ENCODE data around the gene PDZD2.
"Not testable (repeated sequence)": the region's sequence is repeated elsewhere in the genome, so short reads cannot be mapped to it uniquely, and the experiment has no call there.

Gene PDZD2

DNA sequence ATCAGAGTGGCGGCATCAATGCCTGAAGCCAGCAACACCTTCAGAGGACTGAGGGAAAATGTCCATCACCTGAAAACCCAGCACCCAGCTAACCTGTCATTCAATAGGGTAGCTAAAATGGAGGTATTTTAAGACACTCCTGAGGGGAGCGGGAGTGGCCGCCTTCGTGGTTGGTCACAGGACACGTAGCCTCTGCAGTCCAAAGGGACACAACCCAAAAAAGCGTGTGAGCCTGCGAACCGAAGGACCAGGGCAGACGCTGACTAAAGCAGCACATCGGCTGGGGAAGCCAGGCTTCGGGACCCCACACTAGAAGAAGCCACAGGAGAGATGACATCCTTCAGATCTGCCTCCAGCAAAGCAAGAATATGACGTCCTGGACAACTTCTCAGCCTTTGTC, 464.6 kb downstream of the PDZD2 start:
- no peak for DNase-seq (ENCODE audit: low spot score)

DNA sequence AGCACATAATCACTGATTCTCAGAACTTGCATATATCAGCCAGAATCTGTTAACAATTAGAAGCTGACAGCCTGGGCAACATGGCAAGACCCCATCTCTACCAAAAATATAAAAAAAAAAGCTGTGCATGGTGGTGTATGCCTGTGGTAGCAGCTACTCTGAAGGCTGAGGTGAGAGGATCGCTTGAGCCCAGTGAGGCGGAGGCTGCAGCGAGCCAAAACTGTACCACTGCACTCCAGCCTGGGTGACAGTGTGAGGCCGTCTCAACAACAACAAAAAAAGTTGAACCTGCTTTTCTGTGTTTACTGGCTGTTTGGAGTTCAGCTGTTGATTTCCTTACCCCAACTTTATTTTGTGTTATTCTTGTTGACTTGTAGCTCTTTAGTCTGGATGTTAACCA, 468.4 kb downstream of the PDZD2 start:
- DNase-seq (ENCODE audit: low spot score): no peak

DNA sequence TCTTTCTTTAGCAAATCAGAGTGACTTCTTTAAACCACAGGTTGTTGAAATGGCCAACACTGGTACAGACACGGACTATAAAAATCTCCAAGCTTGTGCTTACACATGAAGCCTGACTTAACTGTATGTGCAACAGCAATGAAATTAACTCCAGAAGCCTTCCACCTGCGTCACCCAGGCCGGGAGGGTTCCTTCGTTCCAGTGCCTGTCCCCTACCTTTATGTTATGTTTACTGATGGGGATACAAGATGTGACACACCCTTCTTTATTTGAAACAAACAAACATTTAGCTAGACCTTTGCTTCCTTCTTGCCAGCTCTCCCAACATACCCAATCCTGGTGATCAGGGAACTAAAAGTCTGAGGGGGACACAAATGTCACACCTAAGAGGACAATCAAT, 469.2 kb downstream of the PDZD2 start:
- no peak for DNase-seq (ENCODE audit: low spot score)

DNA sequence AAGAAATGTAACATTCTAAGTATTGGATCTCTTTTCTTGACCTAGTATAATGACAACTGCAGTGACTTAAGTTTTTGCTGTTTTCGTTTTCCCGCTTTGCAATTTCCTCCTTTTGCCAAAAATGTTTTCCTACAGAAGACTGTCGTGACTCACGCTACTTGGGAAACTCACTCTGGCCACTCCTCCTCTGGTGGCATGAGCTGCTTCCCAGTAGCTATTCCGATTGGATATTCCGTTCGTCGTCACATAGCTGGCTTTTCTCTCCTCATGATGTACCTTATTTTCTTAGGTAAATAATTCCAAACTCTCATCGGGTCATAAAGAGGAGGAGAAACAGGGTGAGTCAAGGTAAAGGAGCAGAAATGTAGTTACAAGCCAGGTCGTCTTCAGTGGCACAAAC, 470.3 kb downstream of the PDZD2 start:
- DNase-seq (ENCODE audit: low spot score): no peak

DNA sequence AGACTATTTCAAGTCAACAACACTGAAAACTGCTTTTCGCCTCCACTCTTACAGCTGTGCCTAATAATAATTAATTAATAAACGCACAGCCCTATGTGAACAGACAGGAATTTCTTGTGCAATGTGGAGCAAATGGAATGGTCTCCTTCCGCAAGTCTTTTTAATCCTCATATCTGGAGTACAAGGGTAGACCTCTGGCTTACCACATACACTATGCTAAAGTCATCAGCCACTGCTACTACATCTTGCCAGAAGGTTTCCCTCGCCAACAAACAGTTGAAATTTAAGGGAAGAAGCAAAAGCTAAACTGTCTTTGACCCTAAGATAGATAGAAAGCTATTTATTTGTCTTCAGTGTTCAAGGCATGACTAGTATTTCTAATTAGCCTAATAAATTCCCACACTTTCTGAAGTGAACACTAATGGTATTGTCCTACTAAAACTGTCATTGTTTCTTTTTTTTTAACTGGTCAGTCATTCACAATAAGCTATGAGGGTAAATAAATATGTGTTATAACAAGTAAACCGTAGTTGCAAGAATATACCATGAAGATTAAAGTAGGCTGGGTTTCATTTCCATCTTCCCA, 471.3 kb downstream of the PDZD2 start:
- DNase-seq (ENCODE audit: low spot score): no peak

DNA sequence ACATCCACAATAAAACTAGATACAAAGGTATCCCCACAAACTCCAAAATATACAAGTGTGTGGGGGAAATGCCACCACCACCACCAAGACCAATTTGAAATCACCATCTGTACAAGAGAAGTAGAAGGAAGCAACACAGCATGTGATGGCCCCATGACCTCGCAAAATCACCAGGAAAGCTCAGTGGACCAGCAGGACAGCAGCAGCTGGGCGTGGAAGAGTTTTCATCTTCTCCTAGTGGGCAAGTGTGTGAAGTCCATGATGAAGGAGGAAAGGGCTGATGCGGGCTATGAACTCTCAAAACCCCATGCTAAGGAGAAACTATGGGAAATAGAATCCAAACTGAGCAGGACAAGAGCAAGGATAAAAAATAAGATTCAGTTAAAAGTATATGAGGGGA, 477.1 kb downstream of the PDZD2 start:
- no peak for DNase-seq (ENCODE audit: low spot score)

DNA sequence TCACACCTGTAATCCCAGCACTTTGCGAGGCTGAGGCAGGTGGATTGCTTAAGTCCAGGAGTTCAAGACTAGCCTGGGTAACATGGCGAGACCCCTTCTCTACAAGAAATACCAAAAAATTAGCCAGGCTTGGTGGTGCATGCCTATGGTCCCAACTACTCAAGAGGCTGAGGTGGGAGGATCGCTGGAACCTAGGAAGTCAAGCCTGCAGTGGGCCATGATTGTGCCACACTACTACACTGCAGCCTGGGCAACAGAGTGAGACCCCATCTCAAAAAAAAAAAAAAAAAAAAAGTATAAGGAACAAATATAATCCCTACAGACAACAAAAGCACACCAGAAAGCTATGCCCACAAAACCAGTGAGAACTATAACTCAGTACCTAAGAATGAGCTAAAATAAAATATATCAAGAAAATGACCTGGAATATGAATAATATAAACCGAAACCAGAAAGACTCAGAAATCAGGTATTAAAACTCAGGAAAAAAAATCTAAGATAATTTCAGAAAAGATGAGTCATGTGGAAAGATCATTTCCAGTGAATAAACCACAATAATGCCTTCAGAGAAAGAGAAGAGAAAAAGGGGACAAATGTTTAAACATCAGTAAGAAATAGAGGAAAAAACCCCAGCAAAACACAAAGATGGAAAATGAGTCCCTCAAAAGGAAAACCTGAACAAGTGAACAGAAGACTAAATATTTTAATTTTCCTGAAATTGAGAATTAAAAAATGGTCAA, 477.8 kb downstream of the PDZD2 start:
- no peak for DNase-seq (ENCODE audit: low spot score)

DNA sequence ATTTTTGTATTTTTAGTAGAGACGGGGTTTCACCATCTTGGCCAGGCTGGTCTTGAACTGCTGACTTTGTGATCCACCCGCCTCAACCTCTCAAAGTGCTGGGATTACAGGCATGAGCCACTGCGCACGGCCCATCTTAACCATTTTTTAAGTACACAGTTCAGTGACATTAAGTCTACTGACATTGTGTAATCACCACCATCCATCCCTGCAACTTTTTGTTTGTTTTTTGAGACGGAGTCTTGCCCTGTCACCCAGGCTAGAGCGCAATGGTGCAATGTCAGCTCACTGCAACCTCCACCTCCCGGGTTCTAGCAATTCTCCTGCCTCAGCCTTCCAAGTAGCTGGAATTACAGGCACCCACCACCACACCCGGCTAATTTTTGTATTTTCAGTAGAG, 480.0 kb downstream of the PDZD2 start:
- DNase-seq (ENCODE audit: low spot score): not testable (repeated sequence)

DNA sequence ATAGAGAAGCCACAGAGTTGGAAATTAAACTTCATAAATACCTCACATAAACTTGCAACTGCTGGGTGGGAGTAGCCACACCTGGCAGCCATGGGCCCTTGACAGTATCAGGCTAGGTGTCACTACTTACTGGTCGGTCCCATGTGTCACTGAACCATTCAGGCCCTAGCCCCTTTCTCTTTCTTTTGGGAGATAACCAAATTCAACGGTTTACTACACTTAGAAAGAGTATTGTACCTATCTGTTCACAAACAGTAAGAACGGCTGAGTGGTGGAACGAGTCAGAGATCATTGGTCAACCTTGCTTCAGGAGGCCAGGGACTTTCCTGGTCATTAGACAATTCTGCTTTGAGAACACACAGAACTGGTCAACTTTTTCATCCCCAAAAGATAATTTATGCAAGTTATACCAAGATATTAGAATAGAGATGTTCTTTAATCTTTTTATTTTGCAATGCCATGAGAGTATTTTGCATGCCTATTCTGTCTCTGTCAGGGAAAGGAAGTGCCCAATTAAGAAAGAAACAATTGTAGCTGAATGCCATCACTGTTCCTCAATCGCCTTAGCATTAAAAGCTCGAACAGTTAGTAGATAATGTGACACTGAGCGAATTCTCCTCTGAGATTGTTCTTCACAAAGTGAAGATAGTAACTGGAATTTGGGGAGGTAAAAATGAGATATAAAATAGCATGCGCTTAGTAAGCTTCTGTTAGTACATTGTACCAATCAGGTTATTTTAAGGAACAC, 484.3 kb downstream of the PDZD2 start:
- DNase-seq (ENCODE audit: low spot score): no peak

DNA sequence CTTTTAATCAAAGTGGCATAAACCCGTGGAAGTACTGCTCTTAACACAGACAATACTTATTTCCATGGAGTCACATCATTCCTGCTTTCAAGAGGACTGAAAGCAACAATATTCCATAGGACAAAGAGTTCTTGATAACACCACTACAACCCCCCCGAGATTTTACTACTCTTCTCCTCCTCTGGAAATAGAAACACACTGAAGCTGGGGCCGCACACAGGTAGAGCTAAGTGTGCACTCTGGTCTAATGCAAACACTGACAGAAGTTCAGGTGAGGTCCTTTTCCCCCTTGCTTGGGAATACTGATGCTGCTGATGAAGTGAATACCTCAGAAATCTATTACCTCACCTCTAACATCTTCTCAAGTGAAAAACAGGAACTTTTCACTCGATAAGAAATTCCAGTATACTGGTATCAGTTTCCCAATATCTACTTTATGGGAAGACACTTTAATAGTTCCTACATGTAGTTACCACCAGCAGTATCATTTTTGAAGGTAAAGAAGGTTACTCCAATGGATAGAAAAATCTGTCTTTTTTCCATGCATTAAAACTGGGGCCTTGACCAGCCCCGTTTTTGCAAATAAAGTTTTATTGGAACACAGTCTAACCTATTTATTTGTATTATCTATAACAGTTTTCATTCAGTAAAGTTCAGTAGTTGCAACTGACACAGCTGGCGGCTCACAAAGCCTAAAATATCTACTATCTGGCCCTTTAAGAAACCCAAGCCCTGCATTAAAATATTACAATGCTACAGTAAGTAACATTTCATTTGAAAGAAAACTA, 485.2 kb downstream of the PDZD2 start:
- no peak for DNase-seq (ENCODE audit: low spot score)

DNA sequence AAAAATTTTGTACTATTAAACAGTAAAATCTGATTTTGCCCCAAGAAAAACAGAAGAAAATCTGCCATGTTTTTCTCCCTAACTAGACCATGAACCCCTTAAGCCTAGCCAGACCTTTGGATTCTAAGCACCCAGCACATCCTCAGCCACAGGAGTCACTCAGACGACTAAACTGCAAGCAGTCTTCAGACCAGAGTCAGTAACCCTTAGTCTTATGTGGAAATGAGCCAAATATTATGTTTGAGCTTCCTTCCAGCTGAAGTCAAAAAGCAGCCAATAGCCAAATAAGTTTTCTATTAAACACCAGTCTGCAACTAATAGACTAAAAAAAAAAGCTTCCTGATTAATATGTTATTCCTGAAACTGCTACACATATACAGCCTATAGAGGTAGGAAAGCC, 487.8 kb downstream of the PDZD2 start:
- DNase-seq (ENCODE audit: low spot score): no peak

DNA sequence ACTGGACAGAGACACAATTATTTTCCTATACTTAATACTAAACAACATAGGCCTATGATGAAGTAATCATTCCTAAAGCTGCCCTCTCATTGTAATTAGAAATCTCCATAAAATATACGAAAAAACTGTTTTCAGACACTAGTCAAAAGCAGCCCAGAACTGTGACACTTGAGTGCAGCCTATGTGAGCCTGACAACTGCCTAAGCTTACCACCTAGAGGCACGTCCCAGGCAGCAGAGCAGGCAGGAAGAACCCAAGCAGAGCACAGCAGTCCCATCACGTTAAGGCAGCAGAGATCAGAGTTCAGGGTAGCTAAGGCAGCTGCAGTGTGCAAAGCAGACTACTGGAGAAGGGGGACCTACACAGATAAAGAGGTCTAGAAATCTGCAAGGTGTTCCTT, 488.8 kb downstream of the PDZD2 start:
- no peak for DNase-seq (ENCODE audit: low spot score)

DNA sequence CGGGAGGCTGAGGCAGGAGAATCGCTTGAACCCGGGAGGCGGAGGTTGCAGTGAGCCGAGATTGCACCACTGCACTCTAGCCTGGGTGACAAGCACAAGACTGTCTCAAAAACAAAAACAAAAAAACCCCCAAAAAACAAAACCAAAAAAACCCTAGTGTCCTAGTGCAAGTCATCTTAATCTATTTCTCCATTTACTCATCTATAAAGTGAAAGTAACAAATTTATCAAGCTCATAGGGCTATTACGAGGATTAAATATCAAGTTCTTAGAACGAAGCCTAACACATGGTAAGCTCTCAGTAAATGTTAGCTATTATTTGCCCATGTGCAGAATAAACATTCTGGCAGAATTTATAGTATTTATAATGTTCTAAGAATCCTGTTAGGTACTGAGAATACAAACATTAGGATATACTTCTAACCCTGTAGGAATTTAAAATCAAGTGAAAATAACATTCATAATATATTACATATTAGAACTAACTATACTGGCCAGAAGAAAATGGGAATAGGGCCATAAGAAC, 490.2 kb downstream of the PDZD2 start:
- DNase-seq (ENCODE audit: low spot score): no peak

DNA sequence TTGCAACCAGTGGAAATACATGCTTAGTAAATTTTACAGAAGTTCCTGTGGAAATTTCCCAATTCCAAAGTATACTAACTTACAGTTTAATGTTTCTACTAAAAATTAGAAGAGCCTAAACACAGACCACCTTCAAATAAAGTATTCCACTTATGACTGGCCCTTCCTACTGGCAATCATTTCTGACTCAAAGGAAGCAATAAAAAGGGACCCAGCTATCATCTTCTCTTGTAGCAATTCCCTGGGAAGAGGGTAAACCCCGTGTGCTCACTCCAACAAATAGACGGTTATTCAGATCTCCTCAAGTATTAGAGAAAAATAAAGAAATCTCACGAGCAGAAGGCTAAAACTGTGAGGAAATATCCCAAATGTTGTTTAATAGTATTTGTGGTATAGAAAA, 491.9 kb downstream of the PDZD2 start:
- no peak for DNase-seq (ENCODE audit: low spot score)

DNA sequence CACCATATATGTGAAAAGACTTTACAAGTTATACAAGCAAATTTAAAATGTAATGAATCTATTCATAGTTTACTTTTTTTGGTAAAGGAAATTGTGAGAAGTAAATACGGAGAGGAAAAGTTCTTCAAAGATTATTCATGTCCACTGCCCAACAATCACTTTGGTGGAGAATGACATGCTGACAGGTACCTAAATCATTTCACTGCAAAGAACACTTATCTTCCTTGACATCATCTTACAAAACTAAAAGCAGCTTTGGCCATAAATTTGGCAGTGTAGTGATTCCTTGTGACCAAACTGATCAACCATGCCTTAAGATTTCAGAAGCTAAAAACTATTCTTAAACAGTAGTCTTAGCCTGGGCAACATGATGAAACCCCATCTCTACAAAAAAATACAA, 492.7 kb downstream of the PDZD2 start:
- no peak for DNase-seq (ENCODE audit: low spot score)

DNA sequence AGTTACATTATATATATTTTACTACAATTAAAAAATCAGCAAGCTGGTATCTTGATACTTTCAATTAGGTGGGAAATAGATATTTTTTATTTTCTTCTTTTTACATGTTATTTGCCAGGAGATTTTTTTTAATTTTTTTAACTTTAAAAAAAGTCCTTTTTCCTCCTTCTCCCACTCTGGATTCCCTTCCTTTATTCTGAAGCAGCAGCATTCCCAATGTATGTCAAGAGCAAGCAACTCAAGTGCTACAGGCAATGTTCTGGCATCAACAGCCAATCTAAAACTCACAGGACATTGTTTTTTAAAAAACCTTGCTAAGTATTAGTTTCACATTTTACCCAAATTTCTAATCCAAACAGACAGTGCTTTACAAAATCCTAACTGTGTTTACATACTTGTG, 493.8 kb downstream of the PDZD2 start:
- DNase-seq (ENCODE audit: low spot score): no peak

DNA sequence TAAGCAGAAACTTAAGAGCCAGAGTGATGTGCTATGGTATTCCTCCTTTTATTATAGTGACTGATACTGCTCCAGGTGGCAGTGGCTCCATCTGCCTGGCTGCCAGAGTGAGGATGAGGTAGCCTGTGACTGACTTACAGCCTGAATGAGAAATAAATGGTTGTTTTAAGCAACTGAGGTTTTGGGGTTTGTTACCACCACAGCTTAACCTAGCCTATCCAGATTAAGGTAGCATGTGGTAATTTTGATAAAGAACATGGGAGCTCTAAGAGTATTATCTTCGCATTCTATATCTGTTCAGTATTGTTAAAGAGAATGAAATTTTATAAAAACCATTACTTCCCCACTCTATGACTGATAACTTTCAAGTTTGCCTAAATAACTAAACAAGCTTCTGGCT, 496.2 kb downstream of the PDZD2 start:
- no peak for DNase-seq (ENCODE audit: low spot score)

DNA sequence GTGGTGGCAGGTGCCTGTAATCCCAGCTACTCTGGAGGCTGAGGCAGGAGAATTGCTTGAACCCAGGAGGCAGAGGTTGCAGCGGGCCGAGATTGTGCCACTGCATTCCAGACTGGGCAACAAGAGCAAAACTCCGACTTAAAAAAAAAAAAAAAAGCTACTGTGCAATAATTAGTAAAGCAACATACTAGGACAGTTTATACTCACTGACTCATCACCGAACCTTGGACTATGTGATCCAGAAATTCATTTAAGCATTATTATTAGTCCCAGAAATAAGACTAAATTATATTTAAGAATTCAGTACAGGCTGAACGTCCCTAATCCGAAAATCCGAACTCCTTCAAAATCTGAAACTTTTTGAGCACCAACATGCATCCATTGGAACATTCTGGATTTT, 497.4 kb downstream of the PDZD2 start:
- DNase-seq (ENCODE audit: low spot score): no peak

DNA sequence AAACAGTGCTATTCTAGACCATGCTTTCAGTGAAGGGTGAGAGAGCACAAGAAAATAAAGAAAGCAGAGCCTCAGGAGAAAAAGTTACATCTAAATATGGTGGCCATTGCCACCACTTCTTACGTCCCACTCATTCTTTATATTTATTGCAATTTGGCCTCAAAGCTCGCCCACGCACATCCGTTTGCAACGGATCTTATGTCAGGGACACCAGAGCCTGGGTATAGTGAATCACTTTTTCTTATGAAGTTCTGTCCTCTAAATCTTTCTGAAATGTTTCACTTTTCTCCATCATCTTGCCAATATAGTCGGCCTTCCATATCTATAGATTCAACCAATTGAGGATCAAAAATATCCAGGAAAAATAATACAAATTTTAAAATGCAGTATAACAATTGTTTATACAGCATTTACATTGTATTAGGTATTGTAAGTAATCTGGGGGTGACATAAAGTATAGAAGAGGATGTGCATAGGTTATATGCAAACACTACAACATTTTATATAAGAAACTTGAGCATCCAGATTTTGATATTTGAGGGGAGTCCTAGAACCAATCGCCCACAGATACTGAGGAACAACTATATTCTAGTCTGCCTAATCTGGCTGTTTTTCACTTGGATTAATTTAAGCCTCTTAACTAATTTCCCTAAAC, 500.0 kb downstream of the PDZD2 start:
- no peak for DNase-seq (ENCODE audit: low spot score)

DNA sequence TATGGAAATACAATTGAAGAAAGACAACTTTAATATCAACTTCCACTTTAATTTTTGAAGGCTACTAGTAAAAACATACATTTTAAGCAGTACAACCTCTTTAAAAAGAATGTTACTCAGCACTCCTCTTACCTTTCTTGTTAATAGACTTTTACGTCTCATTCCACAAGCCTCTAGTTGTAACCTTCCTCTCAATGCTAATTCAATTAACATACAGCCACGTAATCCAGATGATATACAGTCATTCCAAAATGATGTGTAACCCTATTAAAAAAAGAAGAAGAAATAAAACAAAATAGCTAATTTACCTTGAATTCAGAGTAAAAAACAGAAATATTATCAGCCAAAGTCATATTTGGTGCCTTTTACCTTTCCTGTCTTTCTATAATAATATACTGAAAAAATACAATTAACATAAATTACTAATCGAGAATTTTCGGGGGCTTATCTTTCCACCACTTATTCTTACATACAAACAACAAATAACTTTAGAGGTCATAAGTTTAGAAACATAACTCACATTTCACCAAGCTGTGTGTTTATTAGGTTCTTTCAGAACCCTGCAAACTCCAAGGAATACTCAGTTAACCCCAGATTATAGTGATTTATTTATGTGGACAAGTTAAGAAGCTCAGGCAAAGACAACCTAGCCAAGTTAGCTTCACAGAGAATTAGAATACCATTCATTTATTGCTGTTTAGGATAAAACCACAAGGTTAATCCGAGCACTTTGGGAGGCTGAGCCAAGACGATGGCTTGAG, 504.9 kb downstream of the PDZD2 start:
- no peak for DNase-seq (ENCODE audit: low spot score)

All from hematopoietic multipotent progenitor cell treated with erythropoietin and hydrocortisone succinate and interleukin-3 and kit ligand, for 15 days (in vitro differentiated cells).